Measurements from ENCODE around the gene CIAO2A.
"Not testable (repeated sequence)": the region's sequence is repeated elsewhere in the genome, so short reads cannot be mapped to it uniquely, and the experiment has no call there.

Gene CIAO2A

DNA sequence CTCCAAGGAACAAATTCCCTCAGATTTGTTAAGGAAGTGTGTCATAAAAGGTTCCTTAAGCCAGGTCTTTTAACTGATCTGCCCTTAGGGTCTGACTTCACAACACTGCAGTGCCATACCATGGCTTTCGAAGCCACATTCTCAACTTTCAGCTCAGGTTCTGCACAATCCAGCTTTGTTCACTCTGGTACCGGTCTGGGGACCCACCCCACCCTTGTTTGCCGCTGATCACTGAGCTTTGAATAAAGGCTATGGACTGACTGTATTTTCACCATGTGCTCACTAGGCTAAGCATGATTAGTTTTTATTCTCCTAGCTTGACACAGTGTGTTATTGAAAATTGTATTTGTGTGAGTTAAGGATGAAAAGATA, 18.0 kb upstream of the CIAO2A start:
- DNase-seq, result peak; percentile 16 to 63

GRCh38 chr15:64110950-64111678, 17.5 kb upstream of the CIAO2A start:
- DNase-seq, result no peak

DNA sequence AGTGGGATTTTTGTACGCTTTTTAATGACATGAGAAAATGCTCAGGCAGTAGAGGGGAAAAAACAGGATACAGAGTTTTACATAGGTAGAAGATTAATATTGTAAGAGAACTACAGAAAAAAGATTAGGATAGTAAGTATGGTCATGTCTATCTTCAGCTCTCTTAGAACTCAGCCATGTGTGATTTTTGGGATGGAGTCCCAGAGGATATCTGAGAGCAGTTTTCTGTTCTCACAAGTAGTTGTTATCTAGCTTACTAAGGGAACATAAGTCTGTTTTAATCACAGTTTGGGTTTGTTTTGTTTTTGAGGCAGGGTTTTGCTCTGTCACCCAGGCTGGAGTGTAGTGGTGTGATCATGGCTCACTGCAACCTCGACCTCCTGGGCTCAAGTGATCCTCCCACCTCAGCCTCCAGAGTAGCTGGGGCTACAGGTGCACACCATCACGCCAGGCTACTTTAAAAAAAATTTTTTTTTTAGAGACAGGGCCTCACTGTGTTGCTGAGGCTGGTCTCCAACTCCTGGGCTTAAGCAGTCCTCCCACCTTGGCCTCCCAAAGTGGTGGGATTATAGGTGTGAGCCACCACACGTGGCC, 16.6 kb upstream of the CIAO2A start:
- DNase-seq, result not testable (repeated sequence)

- no peak for DNase-seq
Observed at GRCh38 chr15:64107337-64107736, 13.7 kb upstream of the CIAO2A start.

GRCh38 chr15:64105113-64105704, 11.6 kb upstream of the CIAO2A start:
- no peak for DNase-seq

GRCh38 chr15:64102497-64102896, 8.9 kb upstream of the CIAO2A start:
- DNase-seq, result no peak

GRCh38 chr15:64100958-64101357, 7.3 kb upstream of the CIAO2A start:
- DNase-seq, result no peak

- DNase-seq, result no peak
Observed at GRCh38 chr15:64099379-64099778, 5.7 kb upstream of the CIAO2A start.

GRCh38 chr15:64096668-64097384, 3.2 kb upstream of the CIAO2A start:
- peak in 1 of 2 experiments; percentile 20 for DNase-seq

DNA sequence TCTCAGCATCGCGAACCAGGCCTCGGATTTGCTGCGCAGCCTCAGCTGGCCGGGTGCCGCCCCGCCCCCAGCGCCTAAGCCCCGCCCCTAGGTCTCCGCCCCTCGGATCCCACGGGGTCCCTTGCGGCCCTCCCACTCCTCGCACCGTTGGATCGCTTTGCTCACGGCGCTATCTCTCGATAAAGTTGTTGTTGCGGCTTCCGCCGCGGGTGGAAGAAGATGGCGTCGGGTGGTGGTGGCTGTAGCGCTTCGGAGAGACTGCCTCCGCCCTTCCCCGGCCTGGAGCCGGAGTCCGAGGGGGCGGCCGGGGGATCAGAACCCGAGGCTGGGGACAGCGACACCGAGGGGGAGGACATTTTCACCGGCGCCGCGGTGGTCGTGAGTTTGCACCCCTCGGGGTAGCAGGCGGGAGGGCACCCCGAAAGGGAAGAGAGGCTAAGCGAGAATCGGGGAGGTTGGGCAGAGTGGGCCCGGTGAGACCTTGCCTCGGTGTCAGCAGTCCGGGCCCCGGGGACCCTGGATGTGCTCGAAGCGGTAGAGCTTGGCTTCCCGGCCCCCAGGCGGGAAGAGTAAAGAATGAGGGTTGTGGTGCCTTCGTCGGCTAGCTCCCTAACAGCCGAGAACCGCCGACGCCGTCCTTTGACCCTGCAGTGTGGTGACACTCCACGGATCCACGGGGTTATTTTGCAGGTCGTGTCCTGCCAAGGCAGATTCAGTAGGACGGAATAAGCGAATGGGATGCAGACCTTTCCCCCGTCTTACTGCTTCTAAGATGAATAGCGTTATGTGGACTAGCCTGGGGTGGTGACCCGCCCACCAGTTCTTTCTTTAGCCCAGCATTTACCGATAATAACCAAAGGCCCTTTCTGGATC, 2.4 kb upstream of the CIAO2A start, which contains the start of gene SNX1:
Gene SNX1 (plus strand): TSS at position 188 of the 873 bp plus-strand sequence. CDS start 32 bp downstream, at position 220.
- DNase-seq, result peak; percentile 93 to 97

DNA sequence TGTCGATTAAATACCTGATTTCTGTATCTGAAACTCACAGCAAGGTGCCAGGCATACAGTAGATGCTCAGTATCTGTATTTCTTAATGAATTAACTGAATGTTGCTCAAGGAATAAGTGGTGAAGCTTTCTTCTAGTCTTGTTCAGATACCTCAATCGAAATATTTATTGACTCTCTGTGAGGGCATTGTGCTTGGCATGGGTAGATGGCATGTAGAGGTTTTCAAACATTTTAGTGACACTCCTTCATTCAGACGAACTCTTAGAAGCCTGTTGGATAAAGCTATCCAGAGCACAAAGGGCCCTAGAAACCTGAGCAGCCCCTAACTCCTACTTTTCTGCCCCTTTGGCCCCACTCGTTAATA, 1.8 kb upstream of the CIAO2A start:
- no peak for DNase-seq

DNA sequence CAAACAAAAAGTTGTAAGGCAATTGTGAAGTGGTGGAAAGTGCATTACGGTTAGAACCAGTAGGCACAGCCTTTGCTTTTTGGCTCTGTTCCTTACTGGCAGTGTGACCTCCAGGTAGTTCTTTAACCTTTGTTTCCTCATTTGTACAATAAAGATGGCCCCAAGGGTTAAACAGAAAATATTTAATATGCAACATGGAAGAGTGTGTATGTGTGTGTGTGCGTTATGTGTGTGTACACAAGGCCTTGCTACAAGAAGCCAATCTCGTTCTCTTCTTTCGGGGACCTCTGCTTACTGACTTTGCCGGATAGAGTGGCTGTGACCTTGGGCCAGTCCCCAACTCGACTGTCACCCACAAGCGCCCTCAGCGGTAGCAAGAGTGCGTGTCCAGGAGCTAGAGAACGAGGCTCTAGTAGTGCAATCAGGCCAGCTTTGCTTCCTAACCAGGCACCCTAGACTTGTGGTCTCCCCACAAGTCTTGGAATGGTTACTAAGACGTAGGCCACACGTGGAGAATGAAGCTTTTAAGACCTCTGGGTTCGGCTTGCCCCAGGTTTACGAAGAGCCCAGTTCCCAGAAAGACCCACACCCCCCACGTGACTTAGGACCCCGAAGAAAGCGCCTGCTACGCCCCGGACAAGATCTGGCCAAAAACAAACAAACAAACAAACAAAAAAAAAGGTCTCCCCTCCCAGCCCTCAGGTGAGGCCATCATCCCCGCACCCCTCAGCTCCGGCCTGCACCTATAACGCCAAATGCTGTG, 593 bp downstream of the CIAO2A start:
- DNase-seq, result peak; percentile 64 to 65

DNA sequence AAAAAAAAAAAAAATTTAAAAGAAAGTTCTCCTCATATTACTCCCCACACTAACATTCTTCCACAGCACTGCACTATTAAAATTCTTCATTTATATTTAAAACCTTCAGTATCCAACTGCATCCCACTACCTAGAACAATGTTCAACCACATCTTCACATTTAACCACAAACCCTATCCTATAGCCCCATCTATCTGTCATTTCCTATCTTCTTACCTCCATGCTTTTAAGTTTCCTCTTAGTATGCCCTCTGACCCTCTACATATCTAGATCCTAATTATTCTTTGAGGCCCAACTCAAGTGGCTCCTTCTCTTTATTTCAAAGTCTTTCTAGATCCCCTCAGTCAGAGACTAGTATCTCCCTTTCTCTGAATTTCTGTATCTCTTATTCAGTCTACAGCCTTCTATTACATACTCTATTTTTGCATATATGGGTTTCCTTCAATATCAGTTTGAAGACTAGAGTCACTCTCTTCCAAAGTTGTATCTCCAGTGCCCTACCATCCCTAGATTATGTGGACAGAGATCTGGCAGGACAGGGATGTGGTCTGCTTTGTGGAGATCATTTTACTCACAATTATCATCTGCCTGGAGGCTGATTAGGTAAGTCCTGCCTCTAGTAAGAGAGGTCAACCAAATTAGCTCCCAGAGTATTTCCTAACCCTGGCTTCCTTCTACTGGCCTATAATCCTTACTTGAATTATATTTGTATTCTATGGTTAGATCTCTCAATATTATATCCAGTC, 1.4 kb downstream of the CIAO2A start:
- no peak for DNase-seq

DNA sequence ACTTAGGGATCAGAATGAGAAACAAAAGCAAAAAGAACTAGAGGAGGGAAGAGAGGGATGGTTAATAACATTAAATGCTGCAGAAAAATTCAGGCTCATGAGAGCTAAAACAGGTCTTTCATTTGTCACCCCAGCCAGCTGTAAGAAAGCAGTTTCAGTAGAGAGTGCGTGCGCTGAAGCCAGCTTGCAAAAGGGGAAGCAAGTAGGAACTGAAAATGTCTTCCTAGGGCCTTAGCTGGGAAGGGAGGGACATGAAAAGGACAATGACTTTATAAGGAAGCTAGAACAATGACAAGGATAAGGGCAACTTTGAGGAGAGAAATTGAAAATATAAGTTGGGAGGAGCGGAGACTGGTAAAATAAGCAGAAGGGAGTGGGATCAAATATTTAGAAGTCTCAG, 3.1 kb downstream of the CIAO2A start:
- no peak for DNase-seq

DNA sequence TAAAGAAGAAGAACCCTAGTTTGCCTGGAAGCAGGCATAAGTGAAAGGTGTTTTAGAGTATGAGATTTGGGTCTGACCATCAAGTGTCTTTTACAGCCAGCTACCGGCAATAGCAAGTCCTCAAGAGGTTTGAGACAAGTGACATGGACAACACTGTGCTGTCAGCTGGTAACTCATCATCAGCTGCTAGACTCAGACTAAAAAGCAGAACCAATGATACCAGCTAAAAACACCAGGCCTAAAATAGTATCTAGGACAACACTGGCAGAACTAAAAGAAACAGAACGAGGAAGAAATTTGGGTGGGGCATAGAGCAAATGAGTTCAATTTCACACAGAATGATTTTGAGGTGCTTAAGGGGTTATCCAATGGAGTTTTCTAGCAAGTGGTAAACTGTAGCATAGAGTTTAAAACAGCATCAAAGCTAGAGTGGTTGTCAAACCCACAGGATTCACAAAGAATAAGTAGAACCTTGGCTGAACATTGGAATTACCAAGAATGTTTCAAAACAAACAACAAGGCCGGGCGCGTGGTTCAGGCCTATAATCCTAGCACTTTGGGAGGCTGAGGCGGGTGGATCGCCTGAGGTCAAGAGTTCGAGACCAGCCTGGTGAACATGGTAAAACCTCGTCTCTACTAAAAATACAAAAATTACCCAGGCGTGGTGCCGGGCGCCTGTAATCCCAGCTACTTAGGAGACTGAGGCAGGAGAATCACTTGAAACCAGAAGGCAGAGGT, 3.9 kb downstream of the CIAO2A start:
- no peak for DNase-seq

GRCh38 chr15:64082757-64083156, 10.9 kb downstream of the CIAO2A start:
- no peak for DNase-seq

DNA sequence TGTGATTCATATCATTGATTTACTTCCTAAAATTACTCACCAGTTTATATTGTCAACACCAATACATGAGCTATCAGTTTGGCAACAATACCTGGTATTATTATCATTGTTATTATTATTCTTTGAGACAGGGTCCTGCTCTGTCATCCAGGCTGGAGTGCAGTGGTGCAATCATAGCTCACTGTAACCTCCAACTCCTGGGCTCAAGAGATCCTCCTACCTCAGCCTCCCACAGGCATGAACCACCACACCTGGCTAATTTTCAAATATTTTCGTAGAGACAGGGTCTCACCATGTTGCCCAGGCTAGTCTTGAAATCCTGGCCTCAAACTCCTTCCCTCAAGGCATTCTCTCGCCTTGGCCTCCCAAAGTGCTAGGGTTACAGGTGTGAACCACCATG, 20.1 kb downstream of the CIAO2A start:
- not testable (repeated sequence) for DNase-seq

DNA sequence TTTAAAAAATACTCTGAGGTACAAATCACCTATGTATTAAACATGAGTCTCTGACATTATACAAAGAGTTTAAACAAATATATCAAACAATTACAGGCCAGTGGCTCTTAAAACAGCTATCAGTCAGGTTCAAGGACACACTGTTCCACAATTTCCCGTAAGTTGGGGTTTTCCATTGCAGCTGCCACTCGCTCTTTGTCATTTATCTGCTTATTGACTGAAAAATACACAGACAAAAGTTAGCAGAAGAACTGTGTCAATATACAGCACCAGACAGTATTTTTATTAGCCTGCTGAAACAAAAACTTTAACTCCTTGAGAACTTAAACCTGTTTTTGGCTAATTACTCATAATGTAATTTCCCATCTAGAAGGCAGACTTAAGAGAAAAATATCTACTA, 20.8 kb downstream of the CIAO2A start:
- no peak for DNase-seq

DNA sequence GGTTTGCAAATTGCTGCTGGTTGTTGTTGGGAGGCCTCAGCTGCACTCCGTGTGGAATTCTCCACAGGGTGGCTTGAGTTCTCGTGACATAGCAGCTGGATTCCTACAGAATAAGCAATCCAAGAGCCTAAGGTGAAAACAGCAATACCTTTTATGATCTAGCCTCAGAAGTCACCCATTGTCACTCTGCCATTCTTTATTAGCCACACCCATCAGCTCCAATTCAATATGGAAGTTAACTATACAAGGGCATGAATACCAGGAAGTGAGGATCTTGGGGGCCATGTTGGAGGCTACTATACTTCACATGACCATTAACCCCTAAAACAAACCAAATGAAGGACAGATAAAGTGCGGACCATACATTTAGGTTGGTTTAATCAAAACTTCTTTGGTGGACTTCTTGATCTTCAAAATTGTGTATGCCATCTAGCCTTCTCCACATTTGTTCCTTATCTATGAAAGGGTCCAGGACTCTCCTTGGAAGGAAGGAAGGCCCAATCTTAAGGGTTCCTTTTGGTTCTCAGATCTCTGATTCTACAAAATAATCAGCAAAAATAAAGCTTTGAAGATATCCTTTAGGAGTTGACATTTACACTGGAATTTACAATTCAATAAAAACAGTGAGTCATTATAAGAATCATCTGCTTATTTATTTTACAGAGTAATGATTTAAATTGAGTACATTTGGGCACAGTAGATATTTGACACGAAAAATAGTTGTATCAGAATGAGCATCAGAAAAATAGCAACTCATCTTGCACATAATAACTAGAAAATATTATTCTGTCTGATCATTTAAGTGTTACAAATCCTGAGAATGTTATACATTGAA, 21.5 kb downstream of the CIAO2A start:
- DNase-seq, result no peak

Measured in NCI-H526 (cell line).